Spleen (tissue), 7 donors: ENCODE data around the gene RABL2B.

Source experiments
- POLR2A ChIP-seq, 3 donors: fragments of 450-650 bp; IDR thresholded peaks; one replicate each; pipeline ENCODE4 v1.5.1; 2017; ENCODE audit warnings: antibody characterized with exemption in 3 of 3, mild to moderate bottlenecking in 1 of 3
- POLR2AphosphoS5 ChIP-seq, 3 donors: sonication (generic); formaldehyde crosslinking; IDR thresholded peaks; one replicate each; pipeline ENCODE4 v1.5.1; 2017; ENCODE audit warnings: antibody characterized with exemption in 3 of 3
- TF ChIP-seq, protein P1 (sequence below), 11 experiments: fragments of 200-600 bp in 7 of 11; fragments of 450-650 bp in 4 of 11; sonication (generic) in 4 of 11; IDR thresholded peaks in 8 of 11; conservative IDR thresholded peaks in 3 of 11; 1 replicate in 7 of 11; 2 replicates in 4 of 11; pipeline versions ENCODE4 v1.4.0 to v1.8.0; 2016 to 2021; ENCODE audit warnings: antibody characterized with exemption in 11 of 11, inconsistent platforms in 4 of 11, mild to moderate bottlenecking in 1 of 11
- donor health status: DM: no; HTN: no; CAD: no; lungs with moderate emphysema.
- donor health status: DM: no; HTN: no; CAD: no.
- donor health status: DM: no; HTN: no; CAD: no.

DNA sequence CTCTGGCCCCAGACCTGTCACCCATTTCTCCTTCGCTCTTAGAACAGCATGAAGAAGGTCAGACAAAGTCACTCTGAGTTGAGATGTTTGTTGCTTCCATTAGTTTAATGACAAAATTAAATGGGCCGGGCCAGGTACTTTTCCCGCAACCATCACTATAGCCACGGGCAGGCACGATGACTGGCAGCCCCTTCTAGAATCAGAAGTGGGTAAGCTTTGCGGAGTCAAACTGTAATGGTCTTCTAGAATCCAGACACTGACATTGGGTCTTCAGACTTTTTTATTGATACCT lies 47.8 kb downstream of the RABL2B start:
- TF ChIP-seq POLR2A (IDR thresholded peaks at IDR 0.05) = no peak
- TF ChIP-seq, protein P1, sequence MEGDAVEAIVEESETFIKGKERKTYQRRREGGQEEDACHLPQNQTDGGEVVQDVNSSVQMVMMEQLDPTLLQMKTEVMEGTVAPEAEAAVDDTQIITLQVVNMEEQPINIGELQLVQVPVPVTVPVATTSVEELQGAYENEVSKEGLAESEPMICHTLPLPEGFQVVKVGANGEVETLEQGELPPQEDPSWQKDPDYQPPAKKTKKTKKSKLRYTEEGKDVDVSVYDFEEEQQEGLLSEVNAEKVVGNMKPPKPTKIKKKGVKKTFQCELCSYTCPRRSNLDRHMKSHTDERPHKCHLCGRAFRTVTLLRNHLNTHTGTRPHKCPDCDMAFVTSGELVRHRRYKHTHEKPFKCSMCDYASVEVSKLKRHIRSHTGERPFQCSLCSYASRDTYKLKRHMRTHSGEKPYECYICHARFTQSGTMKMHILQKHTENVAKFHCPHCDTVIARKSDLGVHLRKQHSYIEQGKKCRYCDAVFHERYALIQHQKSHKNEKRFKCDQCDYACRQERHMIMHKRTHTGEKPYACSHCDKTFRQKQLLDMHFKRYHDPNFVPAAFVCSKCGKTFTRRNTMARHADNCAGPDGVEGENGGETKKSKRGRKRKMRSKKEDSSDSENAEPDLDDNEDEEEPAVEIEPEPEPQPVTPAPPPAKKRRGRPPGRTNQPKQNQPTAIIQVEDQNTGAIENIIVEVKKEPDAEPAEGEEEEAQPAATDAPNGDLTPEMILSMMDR (IDR thresholded peaks at IDR 0.05 in 8 of 11, conservative IDR thresholded peaks at IDR 0.05 in 3 of 11) = no peak
- TF ChIP-seq POLR2AphosphoS5 (IDR thresholded peaks at IDR 0.05) = no peak
